ENCODE data around the gene KAZN.

DNA sequence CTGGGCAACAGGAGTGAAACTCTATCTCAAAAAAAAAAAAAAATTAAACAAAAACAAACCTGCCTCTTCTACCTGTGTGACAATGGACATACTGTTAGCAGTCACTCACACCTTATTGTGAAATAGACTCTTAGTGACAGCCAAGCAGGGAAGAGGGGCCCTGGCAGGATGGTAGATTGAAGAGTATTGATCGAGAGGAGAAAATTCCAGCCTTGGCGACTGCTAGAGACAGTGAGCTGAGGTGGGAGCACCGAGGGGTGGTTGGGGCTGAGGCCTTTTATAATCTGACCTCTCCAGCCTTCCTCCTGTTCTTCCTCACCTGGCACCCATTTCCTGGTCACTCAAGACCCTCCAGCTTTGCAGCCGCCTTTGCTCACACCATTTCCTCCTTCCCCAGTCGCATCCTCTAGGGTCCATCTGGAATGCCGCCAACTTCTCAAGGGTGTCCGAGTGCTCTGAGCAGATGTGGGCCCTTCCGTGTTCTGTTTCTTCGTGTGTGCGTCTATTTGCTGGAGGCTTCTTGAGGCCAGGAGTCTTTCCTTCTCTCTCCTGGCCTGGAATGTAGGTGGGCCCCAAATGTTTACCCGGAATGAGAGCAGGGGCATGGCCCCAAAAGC, 358.2 kb downstream of the KAZN start:
- no peak for TF ChIP-seq POLR2A (IDR thresholded peaks at IDR 0.05)
- no peak for TF ChIP-seq CTCF (IDR thresholded peaks at IDR 0.05 in 8 of 11, conservative IDR thresholded peaks at IDR 0.05 in 3 of 11)
- TF ChIP-seq POLR2AphosphoS5 (IDR thresholded peaks at IDR 0.05), result no peak
